ENCODE data around the gene TARBP1. TPM values are rescaled to one million over a fixed set of nuclear protein-coding genes. Genes with fewer than 3 reads are reported as not detected.

Gene TARBP1
- total RNA-seq, 2 donors from 2014 or later: 5.5 to 11.3 TPM

DNA sequence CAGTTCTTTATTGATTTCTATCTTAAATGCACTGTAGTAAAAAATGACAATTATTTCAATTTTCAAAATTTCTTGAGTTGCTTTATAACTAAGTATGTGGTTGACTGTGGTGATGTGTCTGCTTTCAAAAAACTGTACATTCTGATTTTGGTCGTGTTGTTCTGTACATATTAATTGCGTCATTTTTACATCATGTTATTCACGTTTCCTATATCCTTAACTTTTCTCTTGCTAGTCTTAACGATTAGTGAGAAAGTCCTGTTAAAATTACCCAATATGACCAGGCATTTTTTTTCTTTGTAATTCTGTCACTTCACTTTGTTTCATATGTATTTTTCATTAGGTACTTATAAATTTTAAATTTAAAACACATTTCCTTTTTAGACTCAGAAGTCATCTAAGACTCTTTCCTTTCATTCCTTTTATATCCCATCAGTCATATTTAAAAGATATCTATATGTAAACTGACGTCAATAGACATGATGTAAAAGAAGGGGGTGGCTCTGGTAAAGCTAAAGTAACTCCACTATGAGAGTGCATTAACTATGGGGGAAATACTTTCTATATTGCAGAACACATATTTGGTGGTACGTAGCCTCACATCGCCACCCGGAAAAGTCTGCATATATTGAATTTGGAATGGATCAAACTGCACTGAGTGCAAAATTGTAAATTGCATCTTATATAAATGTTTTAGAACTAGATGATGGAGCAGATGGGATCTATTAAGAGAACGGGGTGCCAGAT lies 106.8 kb downstream of the TARBP1 start:
- H3K36me3 ChIP-seq: peaks cover 12% of the 10 kb centered on the region
- TF ChIP-seq, protein P1, sequence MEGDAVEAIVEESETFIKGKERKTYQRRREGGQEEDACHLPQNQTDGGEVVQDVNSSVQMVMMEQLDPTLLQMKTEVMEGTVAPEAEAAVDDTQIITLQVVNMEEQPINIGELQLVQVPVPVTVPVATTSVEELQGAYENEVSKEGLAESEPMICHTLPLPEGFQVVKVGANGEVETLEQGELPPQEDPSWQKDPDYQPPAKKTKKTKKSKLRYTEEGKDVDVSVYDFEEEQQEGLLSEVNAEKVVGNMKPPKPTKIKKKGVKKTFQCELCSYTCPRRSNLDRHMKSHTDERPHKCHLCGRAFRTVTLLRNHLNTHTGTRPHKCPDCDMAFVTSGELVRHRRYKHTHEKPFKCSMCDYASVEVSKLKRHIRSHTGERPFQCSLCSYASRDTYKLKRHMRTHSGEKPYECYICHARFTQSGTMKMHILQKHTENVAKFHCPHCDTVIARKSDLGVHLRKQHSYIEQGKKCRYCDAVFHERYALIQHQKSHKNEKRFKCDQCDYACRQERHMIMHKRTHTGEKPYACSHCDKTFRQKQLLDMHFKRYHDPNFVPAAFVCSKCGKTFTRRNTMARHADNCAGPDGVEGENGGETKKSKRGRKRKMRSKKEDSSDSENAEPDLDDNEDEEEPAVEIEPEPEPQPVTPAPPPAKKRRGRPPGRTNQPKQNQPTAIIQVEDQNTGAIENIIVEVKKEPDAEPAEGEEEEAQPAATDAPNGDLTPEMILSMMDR (IDR thresholded peaks at IDR 0.05): no peak
- H3K4me3 ChIP-seq: peak overlapping the region; percentile 75 to 91
- no peaks in the 10 kb centered on the region for H3K27me3 ChIP-seq
- peak overlapping the region in 1 of 2 donors; percentile 94 for H3K27ac ChIP-seq
- H3K4me1 ChIP-seq: peaks cover 0 to 9% of the 10 kb centered on the region in 2 donors
- H3K9me3 ChIP-seq: no peaks in the 10 kb centered on the region
- DNase-seq (ENCODE audit: low spot score): no peak

DNA sequence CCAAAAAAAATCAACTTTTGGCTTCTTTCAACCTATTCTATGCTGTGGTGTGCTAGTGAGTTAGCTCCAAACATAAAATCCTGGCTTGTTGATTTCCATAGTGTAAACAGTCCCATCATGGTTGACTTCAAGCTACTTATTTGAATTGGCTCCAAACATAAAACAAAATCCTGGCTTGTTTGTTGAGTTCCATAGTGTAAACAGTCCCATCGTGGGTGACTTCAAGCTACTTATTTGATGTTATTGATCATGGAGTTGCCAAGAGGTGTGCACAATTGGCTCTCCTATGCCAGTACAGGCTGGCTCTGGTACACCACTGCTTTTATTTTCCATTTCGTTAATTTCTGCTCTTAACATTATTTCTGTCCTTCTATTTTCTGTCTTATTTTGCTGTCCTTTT lies 107.6 kb downstream of the TARBP1 start:
- no peak for DNase-seq (ENCODE audit: low spot score)
- no peak overlapping the region for H3K4me3 ChIP-seq

DNA sequence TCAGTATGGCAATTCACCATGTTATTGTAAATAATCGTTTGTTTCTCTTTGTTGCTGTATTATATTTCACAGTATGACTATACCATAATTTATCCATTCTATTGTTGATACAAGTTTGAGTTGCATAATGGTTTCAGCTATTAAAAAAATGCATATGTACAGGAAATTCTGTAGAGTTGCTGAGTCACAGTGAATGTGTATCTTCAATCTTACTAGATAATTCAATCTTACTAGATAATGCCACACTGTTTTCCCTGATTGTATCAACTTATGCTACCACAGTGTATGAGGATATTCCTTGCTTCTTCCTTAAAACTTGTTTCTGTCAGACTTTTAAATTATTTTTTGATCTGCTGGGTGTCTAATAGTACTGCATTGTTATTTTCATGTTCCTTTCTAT lies 109.2 kb downstream of the TARBP1 start:
- Histone ChIP-seq H3K4me1 (peaks cover 0 to 8% of the 10 kb centered on the region in 2 donors), H3K4me3 (no peak overlapping the region)

More for the DNA sequence above, 107.6 kb downstream of the TARBP1 start:
- Histone ChIP-seq H3K9me3 (no peaks in the 10 kb centered on the region), H3K4me1 (peaks cover 0 to 9% of the 10 kb centered on the region in 2 donors), H3K27ac (no peak overlapping the region), H3K36me3 (peaks cover 8% of the 10 kb centered on the region), H3K27me3 (no peaks in the 10 kb centered on the region)
- TF ChIP-seq, protein P1 (IDR thresholded peaks at IDR 0.05): no peak

DNA sequence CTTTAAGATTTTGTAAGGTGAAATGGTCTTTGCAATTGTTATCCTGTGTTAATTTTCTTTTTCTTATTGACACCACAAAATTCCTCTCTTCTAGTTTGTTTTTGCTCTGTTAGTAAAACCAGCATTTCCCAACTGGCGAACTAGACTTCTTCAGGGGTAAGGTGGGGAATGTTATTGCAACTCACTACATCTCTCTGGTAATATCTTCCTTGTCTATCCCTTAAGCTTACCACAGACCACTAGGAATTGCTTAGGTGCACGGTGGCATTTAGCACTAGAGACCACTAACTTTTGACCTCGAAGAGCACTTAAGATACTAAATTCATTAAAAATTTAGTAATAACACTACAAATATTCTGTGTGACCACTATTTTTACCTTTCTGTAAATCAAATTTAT lies 109.9 kb downstream of the TARBP1 start:
- TF ChIP-seq, protein P1 (IDR thresholded peaks at IDR 0.05): no peak
- Histone ChIP-seq H3K9me3 (no peaks in the 10 kb centered on the region), H3K27ac (no peak overlapping the region), H3K4me1 (peaks cover 0 to under 1% of the 10 kb centered on the region in 2 donors), H3K4me3 (no peak overlapping the region), H3K27me3 (no peaks in the 10 kb centered on the region), H3K36me3 (no peaks in the 10 kb centered on the region)
- no peak for DNase-seq (ENCODE audit: low spot score)

More for the DNA sequence above, 109.2 kb downstream of the TARBP1 start:
- DNase-seq (ENCODE audit: low spot score): no peak
- H3K27me3 ChIP-seq: no peaks in the 10 kb centered on the region
- H3K36me3 ChIP-seq: no peaks in the 10 kb centered on the region
- H3K9me3 ChIP-seq: no peaks in the 10 kb centered on the region
- no peak overlapping the region for H3K27ac ChIP-seq
- TF ChIP-seq, protein P1 (IDR thresholded peaks at IDR 0.05): no peak

DNA sequence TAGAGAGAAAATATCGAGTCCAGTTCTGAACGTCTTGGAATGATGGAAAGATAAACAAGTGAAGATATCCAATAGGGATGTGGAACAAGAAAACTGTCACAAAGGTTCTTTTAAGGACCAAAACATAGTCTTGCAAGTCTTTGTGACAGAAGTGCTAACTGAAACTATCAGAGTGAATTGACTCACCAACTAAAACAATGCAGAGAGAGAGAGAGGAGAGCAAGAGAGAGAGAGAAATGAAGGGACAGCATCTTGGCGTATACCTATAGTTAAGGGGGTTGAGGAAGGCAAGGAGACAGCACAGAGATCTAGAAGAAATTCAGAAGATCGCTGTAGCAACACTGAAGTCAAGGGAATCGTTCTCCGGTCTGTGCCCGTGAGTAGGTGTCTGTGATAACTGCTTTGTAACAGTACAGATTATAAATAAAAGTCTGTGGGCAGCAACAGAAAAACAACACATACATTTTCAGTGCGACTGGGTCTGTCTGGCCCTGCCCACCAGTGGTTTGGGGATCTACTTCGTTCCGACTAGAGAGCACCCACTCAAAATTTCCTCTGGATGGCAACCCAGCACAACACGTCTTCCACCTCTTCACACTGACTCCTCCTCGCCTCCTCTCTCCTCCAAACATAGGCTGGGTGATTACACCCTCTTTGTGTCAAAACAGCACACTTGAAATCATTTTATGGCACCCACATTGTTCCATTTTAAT lies 110.5 kb downstream of the TARBP1 start:
- H3K4me3 ChIP-seq: no peak overlapping the region
- TF ChIP-seq, protein P1 (IDR thresholded peaks at IDR 0.05): no peak
- H3K27ac ChIP-seq: no peak overlapping the region
- DNase-seq (ENCODE audit: low spot score): no peak
- H3K27me3 ChIP-seq: no peaks in the 10 kb centered on the region
- H3K4me1 ChIP-seq: no peaks in the 10 kb centered on the region
- no peaks in the 10 kb centered on the region for H3K36me3 ChIP-seq
- no peaks in the 10 kb centered on the region for H3K9me3 ChIP-seq

Data from right atrium auricular region (tissue), 2 donors.